Upper lobe of left lung (tissue), 4 donors: ENCODE measurements around the gene CCT8L2.

Source experiments
- EP300 ChIP-seq, 4 donors: sonication (generic); formaldehyde crosslinking; IDR thresholded peaks; one replicate each; pipeline ENCODE4 v1.5.1; 2017; ENCODE audit warnings: antibody characterized with exemption in 4 of 4, control low read depth in 2 of 4
- POLR2A ChIP-seq, 4 donors: fragments of 450-650 bp; IDR thresholded peaks; one replicate each; pipeline ENCODE4 v1.5.1; 2016 to 2017; ENCODE audit warnings: antibody characterized with exemption in 4 of 4, mild to moderate bottlenecking in 2 of 4
- POLR2AphosphoS5 ChIP-seq, 2 donors: sonication (generic); formaldehyde crosslinking; IDR thresholded peaks; one replicate each; pipeline ENCODE4 v1.5.1; 2017; ENCODE audit warnings: antibody characterized with exemption in 2 of 2

GRCh38 chr22:16594026-16594425, 1.4 kb upstream of the CCT8L2 start:
- no peak for TF ChIP-seq POLR2AphosphoS5 (IDR thresholded peaks at IDR 0.05)
- no peak for TF ChIP-seq POLR2A (IDR thresholded peaks at IDR 0.05)
- TF ChIP-seq EP300 (IDR thresholded peaks at IDR 0.05) = no peak
